LNCaP clone FGC (cell line): ENCODE data around the gene NUBPL.

Experiments used
- DNase-seq: peaks from one replicate; pipeline ENCODE4 v3.0.0-alpha.2; 2011; ENCODE audit warnings: low read depth
- H3K4me3 ChIP-seq: 2 replicates; pipeline ENCODE4 v1.5.1; 2011; ENCODE audit warnings: mild to moderate bottlenecking, low read depth, low read length, control low read depth
- TF ChIP-seq, protein P1 (sequence below): IDR thresholded peaks from 2 replicates; pipeline ENCODE4 v1.5.1; 2012; ENCODE audit warnings: mild to moderate bottlenecking; ENCODE audit not compliant: control insufficient read depth, insufficient read depth; ENCODE audit errors: extremely low read depth

NUBPL gene

DNA sequence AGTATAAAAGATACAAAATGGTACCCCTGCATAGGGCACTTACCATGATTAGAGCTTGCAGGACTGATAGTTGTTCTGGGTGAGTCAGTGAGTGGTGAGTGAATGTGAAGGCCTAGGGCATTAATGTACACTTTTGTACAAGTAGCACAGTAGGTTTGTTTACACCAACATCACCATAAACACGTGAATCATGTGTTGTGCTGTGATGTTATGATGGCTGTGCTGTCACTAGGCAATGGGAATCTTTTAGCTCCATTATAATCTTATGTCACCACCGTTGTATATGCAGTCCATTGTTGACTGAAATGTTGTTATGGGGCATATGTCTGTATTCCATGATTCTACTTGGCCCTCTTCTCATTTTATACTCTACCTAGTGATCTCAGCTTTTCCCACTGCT, 11.8 kb downstream of the NUBPL start:
- TF ChIP-seq, protein P1, sequence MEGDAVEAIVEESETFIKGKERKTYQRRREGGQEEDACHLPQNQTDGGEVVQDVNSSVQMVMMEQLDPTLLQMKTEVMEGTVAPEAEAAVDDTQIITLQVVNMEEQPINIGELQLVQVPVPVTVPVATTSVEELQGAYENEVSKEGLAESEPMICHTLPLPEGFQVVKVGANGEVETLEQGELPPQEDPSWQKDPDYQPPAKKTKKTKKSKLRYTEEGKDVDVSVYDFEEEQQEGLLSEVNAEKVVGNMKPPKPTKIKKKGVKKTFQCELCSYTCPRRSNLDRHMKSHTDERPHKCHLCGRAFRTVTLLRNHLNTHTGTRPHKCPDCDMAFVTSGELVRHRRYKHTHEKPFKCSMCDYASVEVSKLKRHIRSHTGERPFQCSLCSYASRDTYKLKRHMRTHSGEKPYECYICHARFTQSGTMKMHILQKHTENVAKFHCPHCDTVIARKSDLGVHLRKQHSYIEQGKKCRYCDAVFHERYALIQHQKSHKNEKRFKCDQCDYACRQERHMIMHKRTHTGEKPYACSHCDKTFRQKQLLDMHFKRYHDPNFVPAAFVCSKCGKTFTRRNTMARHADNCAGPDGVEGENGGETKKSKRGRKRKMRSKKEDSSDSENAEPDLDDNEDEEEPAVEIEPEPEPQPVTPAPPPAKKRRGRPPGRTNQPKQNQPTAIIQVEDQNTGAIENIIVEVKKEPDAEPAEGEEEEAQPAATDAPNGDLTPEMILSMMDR = no peak
- no peak for DNase-seq
- H3K4me3 ChIP-seq = no peak overlapping the region

DNA sequence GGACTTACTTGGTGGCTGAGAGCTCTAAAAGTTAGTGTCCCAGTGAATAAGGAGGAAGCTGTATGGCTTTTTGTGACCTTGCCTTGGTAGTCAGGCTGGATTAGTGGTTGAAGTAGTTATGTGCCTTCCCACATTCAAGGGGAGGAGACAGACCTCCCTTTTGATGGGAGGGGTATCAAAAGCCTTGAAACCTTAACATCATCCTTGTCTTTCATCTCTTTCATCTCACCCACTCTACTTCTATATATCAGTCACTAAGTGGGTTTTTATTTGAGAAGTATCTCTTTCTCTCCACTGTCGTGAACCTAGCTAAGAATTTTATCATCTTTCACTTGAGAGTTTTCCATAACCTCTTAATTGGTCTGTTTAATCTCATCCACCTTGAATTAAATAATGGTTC, 15.7 kb downstream of the NUBPL start:
- H3K4me3 ChIP-seq = no peak overlapping the region
- no peak for DNase-seq
- TF ChIP-seq, protein P1 = no peak

DNA sequence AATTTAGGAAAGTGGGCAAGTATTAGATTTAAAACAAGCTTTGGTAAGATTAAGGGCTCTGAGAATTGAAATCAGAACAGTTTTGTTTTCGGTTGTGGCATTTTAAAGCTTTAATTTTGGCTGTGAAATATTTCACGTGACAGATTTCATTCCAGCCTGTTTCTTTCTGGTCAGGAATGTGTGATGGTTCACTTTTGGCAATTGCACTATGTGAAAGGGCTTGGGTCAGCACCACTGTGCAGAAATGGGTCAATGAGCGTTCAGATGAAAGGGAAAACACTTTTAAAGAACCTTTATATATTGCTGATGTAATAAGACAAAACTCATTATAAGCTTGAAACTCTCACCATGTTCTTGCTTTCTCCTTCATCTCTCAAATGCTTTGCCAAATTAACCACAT, 17.1 kb downstream of the NUBPL start:
- TF ChIP-seq, protein P1 = no peak
- no peak for DNase-seq
- H3K4me3 ChIP-seq = no peak overlapping the region

DNA sequence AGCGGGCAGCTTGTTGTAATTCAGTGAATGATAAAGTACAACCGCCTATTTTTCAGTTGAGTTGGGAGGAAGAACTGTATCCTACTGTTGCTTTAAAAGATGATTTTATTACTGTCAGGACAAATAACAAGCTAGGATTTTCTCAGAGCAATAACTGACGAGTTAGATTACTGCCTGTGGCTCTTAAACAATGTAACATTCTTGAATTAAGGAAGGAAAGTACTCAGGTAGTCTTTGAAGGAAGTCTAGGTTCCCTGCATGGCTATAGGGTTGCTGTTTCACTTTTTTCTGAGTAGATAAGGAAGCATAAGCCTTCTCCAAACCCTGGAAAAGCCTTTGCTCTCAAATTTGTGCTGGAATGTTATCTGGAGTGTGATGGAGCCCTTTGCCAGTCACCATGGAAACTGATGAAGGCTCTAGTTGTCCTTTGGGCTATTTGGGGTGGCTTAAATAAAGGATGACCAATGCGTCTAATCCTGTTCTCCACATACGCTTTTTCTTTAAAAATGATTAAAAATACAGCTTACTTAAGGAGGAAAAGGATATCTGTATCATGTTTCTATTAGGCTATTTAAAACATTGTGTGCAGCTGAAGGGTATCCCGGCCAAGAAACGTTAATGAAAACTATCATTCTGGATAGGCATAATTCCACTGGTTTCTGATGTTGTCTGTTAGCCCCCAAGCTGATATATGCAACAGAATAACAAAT, 17.7 kb downstream of the NUBPL start:
- no peak overlapping the region for H3K4me3 ChIP-seq
- DNase-seq = no peak
- TF ChIP-seq, protein P1 = no peak

DNA sequence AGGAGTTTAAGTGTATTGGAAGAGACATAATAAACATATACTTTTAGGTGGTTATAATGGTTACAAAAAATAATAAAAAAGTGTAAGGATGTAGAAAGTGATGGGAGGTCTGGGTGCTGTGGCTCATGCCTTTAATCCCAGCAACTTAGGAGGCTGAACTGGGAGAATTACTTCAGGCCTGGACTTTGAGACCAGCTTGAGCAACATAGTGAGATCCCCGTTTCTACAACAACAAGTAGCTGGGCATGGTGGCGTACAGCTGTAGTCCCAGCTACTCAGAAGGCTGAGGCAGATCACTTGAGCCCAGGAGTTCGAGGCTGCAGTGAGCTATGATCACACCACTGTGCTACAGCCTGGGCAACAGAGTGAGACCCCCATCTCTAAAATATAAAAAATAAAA, 19.0 kb downstream of the NUBPL start:
- no peak overlapping the region for H3K4me3 ChIP-seq
- TF ChIP-seq, protein P1 = no peak
- no peak for DNase-seq

DNA sequence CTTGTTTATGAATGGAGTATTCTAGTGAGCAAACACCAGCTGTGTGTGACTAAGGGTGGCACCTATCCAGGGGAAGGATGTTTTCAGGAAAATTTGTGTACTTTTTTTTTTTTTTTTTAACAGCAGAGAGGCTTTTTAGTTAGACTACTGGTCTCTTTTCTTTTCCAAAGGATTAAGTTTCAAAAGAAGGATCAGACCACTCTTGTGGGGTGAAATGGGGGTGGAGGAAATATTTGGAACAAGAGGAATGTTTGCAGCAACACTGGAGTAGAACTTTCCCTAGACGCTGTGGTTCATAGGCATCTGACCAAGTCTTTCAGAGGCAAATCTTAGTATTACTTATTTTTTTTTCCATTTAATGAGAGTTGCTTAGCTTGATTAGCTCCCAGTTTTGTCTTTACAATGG, 21.1 kb downstream of the NUBPL start:
- TF ChIP-seq, protein P1 = no peak
- DNase-seq = no peak
- no peak overlapping the region for H3K4me3 ChIP-seq
